Effector memory CD8-positive, alpha-beta T cell (primary cell): Measurements from ENCODE around the gene BBS9.

Experiments
- ATAC-seq: fragments of 150-1000 bp; cut with Tn5 transposase; replicated peaks from 2 replicates; pipeline ENCODE4 v1.10.0; 2021; ENCODE audit warnings: mild to moderate bottlenecking, moderate library complexity
- DNase-seq, 3 experiments: peaks; one replicate each; pipeline ENCODE4 v3.0.0; 2021
- H3K27ac Mint-ChIP-seq, 2 donors: one replicate each; pipeline ENCODE4 v1.8.0; 2022; ENCODE audit warnings: mild to moderate bottlenecking in 2 of 2, mixed read lengths in 2 of 2, moderate library complexity in 2 of 2
- H3K27me3 Mint-ChIP-seq, 2 donors: one replicate each; pipeline ENCODE4 v1.8.0; 2022; ENCODE audit warnings: mixed read lengths in 2 of 2
- H3K36me3 Mint-ChIP-seq: one replicate; pipeline ENCODE4 v1.8.0; 2022; ENCODE audit warnings: mild to moderate bottlenecking, moderate library complexity, mixed read lengths; ENCODE audit not compliant: insufficient read depth
- H3K4me1 Mint-ChIP-seq, 2 donors: one replicate each; pipeline ENCODE4 v1.8.0; 2022; ENCODE audit warnings: low read depth in 2 of 2, mixed read lengths in 2 of 2
- H3K4me3 Mint-ChIP-seq, 2 donors: one replicate each; pipeline ENCODE4 v1.8.0; 2022; ENCODE audit warnings: mild to moderate bottlenecking in 2 of 2, mixed read lengths in 2 of 2, moderate library complexity in 2 of 2
- H3K9me3 Mint-ChIP-seq, 2 donors: one replicate each; pipeline ENCODE4 v1.8.0; 2022; ENCODE audit warnings: mixed read lengths in 2 of 2

The BBS9 gene

GRCh38 chr7:33632840-33633525 is 503.6 kb downstream of the BBS9 start:
- Mint-ChIP-seq H3K27me3 (no peaks in the 10 kb centered on the region), H3K36me3 (no peaks in the 10 kb centered on the region), H3K9me3 (no peaks in the 10 kb centered on the region), H3K4me3 (no peak overlapping the region), H3K27ac (no peak overlapping the region), H3K4me1 (peaks cover 0 to 3% of the 10 kb centered on the region in 2 donors)
- DNase-seq (no peak), ATAC-seq (no peak)

GRCh38 chr7:33634606-33635005 is 505.2 kb downstream of the BBS9 start:
- peaks cover 0 to 3% of the 10 kb centered on the region in 2 donors for H3K4me1 Mint-ChIP-seq
- H3K27ac Mint-ChIP-seq = no peak overlapping the region
- H3K9me3 Mint-ChIP-seq = no peaks in the 10 kb centered on the region
- H3K4me3 Mint-ChIP-seq = no peak overlapping the region
- ATAC-seq = no peak
- no peaks in the 10 kb centered on the region for H3K27me3 Mint-ChIP-seq
- no peak for DNase-seq
- H3K36me3 Mint-ChIP-seq = no peaks in the 10 kb centered on the region

GRCh38 chr7:33636359-33636758 is 507.0 kb downstream of the BBS9 start:
- ATAC-seq = no peak
- Mint-ChIP-seq H3K27ac (no peak overlapping the region), H3K9me3 (no peaks in the 10 kb centered on the region), H3K27me3 (no peaks in the 10 kb centered on the region), H3K4me1 (peaks cover 0 to 3% of the 10 kb centered on the region in 2 donors), H3K36me3 (no peaks in the 10 kb centered on the region), H3K4me3 (no peak overlapping the region)
- no peak for DNase-seq

DNA sequence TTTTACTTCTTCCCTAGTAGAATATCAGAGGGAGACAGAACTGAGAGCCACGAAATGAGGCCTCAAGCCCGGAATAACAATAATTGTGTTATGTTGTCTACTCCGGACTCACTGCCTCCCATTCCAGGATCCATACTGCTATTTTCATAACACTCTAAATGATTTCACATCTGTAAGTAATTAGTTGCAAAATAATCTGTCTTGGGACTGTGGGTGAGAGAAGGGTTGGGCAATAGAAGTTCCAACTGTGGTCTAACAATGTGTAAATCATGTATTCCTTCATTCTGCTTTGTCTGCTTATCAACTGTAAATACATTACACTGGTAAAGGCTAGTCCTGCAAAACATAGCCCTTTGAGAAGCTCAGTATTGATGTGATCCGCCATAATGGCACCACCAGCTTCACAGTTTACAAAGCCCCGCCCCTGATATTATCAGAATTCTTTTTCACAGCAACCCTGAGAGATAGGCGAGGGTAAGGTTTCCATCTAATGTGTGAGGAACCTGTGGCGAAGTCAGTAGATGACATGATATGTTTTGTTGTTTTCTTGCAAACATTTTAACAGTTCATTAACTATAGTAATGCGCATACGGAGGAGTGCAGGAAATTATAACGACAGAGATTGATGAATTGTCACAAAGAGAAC is 510.3 kb downstream of the BBS9 start:
- no peak for ATAC-seq
- Mint-ChIP-seq H3K36me3 (no peaks in the 10 kb centered on the region), H3K4me3 (no peak overlapping the region), H3K4me1 (peaks cover 3 to 13% of the 10 kb centered on the region in 2 donors), H3K9me3 (no peaks in the 10 kb centered on the region), H3K27me3 (no peaks in the 10 kb centered on the region), H3K27ac (peak overlapping the region in 1 of 2 donors; percentile 62)
- no peak for DNase-seq

DNA sequence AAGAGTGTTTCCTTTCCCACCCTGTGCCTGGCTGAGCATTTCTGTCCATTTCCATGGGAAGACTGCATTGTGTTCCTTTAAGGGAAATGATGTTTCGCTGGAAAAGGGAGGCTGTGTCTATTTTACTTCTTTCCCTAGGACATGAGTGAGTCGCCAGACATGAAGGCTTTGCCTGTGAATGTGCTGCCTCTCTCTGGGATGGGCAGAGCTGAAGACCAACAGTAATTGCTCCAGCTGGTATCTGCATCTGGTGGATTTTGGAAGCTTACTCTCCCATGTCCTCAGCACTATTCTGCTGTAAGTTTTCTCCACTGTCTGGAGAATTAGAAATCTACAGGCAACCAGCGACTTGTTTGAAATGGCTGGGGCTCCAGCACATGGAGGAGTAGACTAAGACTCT is 511.4 kb downstream of the BBS9 start:
- no peaks in the 10 kb centered on the region for H3K9me3 Mint-ChIP-seq
- no peaks in the 10 kb centered on the region for H3K27me3 Mint-ChIP-seq
- no peak for ATAC-seq
- no peaks in the 10 kb centered on the region for H3K36me3 Mint-ChIP-seq
- no peak for DNase-seq
- H3K4me3 Mint-ChIP-seq = no peak overlapping the region
- peak overlapping the region in 1 of 2 donors; percentile 62 for H3K27ac Mint-ChIP-seq
- H3K4me1 Mint-ChIP-seq = peaks cover 0 to 13% of the 10 kb centered on the region in 2 donors

- Mint-ChIP-seq H3K27me3 (no peaks in the 10 kb centered on the region), H3K4me1 (peaks cover 0 to 13% of the 10 kb centered on the region in 2 donors), H3K27ac (no peak overlapping the region), H3K36me3 (no peaks in the 10 kb centered on the region), H3K9me3 (no peaks in the 10 kb centered on the region), H3K4me3 (no peak overlapping the region)
- no peak for DNase-seq
- ATAC-seq = no peak
These were observed 512.9 kb downstream of the BBS9 start for GRCh38 chr7:33642312-33642711.

DNA sequence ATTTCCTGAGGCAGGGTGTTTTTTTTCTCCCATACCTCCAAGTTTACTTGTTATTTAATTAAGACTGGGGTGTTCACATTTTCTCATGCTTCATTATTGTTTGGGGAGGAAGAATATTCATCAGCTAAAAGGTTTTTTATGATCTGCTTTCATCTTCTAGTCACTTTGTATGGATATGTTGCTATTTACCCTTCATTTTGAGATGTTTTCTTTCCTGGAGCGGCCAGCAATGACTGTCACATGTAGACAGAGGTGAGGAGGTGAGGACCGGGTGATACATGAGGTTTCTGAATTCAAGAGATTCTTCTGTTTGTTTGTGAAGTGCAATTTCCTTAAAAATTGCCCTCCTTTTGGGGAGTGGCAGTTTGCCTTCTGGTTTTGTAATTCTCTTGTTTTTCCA is 514.2 kb downstream of the BBS9 start:
- Mint-ChIP-seq H3K4me1 (peaks cover 0 to 13% of the 10 kb centered on the region in 2 donors), H3K9me3 (no peaks in the 10 kb centered on the region)

GRCh38 chr7:33644489-33644888 is 515.1 kb downstream of the BBS9 start:
- no peak overlapping the region for H3K4me3 Mint-ChIP-seq
- no peaks in the 10 kb centered on the region for H3K36me3 Mint-ChIP-seq
- peaks cover 0 to 13% of the 10 kb centered on the region in 2 donors for H3K4me1 Mint-ChIP-seq
- H3K9me3 Mint-ChIP-seq = no peaks in the 10 kb centered on the region
- H3K27ac Mint-ChIP-seq = no peak overlapping the region
- DNase-seq (no peak), ATAC-seq (no peak)
- H3K27me3 Mint-ChIP-seq = no peaks in the 10 kb centered on the region

More for the DNA sequence above, 514.2 kb downstream of the BBS9 start:
- no peak for ATAC-seq
- Mint-ChIP-seq H3K36me3 (no peaks in the 10 kb centered on the region), H3K27ac (no peak overlapping the region), H3K4me3 (no peak overlapping the region), H3K27me3 (no peaks in the 10 kb centered on the region)
- DNase-seq = no peak

DNA sequence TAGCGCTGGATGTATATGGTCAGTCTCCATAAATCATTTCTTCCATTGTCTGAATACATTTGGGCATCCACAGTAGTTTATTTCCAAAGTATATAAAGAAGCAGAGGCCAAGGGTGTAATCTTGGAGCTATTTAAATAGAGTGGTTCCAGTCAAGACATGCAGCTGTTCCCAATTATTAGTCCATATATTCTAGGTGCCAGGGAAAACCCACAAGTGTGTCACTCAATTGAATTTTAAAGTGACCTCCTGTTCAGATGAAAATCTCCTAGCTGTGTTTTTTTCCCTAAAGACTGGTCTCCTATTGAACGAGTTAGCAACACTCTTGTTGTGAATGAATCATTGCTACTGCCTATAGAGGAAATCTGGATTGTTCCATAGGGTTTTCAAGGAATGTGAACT is 515.7 kb downstream of the BBS9 start:
- H3K4me1 Mint-ChIP-seq = peaks cover 3 to 17% of the 10 kb centered on the region in 2 donors
- H3K27me3 Mint-ChIP-seq = no peaks in the 10 kb centered on the region
- no peaks in the 10 kb centered on the region for H3K36me3 Mint-ChIP-seq
- ATAC-seq (no peak), DNase-seq (no peak)
- H3K27ac Mint-ChIP-seq = no peak overlapping the region
- H3K9me3 Mint-ChIP-seq = no peaks in the 10 kb centered on the region
- no peak overlapping the region for H3K4me3 Mint-ChIP-seq

GRCh38 chr7:33646166-33646565 is 516.8 kb downstream of the BBS9 start:
- DNase-seq (no peak), ATAC-seq (no peak)
- no peaks in the 10 kb centered on the region for H3K36me3 Mint-ChIP-seq
- H3K27me3 Mint-ChIP-seq = no peaks in the 10 kb centered on the region
- peaks cover 3 to 19% of the 10 kb centered on the region in 2 donors for H3K4me1 Mint-ChIP-seq
- H3K4me3 Mint-ChIP-seq = no peak overlapping the region
- no peak overlapping the region for H3K27ac Mint-ChIP-seq
- no peaks in the 10 kb centered on the region for H3K9me3 Mint-ChIP-seq

DNA sequence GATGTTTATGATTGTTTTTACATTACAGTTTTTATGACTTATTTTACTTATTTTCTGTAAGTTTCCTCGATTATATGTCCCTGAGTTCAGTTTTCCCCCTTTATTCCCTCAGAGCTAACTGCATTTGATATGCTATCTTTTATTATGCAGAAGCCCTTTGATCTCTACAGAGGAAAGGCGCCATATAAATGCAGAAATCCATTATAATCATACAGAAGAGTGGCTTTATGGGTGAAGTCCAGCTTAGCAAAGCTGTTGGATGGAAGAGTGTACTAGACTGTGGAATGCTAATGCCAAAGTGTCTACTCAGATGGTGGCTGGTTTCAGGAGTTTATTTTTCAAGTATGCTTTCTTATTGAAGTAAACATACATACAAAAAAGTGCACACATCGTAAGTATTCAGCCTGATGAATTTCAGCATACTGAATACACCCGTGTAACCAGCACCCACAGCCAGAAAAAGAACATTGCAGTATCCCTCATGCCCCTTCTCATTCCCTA is 517.6 kb downstream of the BBS9 start:
- peaks cover 3 to 16% of the 10 kb centered on the region in 2 donors for H3K4me1 Mint-ChIP-seq

DNA sequence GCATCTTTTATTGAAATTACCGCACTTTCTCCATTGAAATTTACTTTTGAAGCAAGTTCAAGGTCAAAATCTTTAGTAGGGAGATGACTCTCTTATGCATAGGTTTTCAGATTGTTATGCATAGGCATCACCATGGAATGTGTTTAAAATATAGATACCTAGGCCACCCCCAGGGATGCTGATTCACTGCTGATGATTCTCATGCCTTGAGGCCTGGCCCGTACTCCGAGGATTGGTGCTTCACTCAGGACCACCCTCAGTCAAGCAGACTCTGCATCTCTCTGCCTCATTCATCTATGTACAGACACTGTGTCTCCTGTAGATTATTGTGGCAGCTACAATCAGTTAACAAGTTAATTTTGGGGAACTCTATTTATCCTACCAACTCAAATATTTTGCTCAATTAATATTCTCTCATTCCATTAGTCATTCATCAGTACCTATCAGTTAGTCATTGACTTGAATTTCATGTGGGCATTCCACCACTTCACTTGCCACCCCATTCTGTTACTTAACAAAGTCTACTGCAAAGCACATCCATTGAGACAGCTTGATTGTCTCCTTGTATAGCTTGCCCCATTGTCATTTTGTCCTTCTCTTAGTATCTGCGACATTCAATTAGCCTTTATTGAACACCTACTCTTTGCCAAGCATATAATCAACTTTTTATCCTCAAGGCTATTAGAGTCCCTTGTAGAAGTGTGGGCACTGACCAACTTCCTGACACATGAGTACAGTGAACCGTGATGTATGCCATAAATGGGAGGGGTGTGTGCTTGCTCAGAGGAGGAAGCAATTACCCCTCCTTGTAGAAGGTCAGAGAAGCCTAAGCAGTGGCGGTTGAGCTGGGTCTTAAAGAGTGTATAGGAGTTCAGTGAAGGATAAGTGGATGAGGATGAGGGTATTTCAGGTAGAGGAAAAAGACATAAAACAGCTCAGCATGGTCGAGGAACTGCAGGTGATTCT is 520.4 kb downstream of the BBS9 start:
- Mint-ChIP-seq H3K27me3 (no peaks in the 10 kb centered on the region), H3K36me3 (no peaks in the 10 kb centered on the region), H3K4me1 (peaks cover 3 to 6% of the 10 kb centered on the region in 2 donors), H3K9me3 (no peaks in the 10 kb centered on the region), H3K27ac (peak overlapping the region in 1 of 2 donors; percentile 16), H3K4me3 (peak overlapping the region in 1 of 2 donors; percentile 28)
- ATAC-seq (peak; percentile 40), DNase-seq (no peak)

More for the DNA sequence above, 517.6 kb downstream of the BBS9 start:
- Mint-ChIP-seq H3K36me3 (no peaks in the 10 kb centered on the region), H3K27me3 (no peaks in the 10 kb centered on the region), H3K4me3 (no peak overlapping the region), H3K9me3 (no peaks in the 10 kb centered on the region), H3K27ac (no peak overlapping the region)
- ATAC-seq (no peak), DNase-seq (no peak)

DNA sequence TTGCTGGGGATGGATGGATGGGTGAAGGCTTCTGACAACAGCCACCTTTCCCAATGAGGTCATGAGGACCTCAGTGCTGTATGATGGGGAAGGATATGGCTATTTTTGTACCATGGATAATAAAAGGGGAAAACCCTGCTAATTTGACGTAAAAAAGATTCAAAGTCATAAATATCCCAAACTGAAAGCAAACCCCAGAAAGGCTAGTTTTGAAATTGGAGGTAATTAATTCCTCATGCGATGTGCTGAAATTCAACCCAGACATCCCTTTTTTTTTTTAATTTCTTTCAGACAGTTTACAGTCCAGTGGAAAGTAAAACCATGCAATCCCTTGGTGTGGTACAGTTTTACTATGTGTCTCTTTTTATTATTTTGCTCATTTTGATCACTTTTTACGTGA is 521.5 kb downstream of the BBS9 start:
- Mint-ChIP-seq H3K4me3 (no peak overlapping the region), H3K27ac (no peak overlapping the region), H3K27me3 (no peaks in the 10 kb centered on the region), H3K9me3 (no peaks in the 10 kb centered on the region), H3K4me1 (peaks cover 3 to 6% of the 10 kb centered on the region in 2 donors), H3K36me3 (no peaks in the 10 kb centered on the region)
- DNase-seq = no peak
- ATAC-seq = no peak
